Uterus (tissue), 2 donors: ENCODE data around the gene TULP1.

Experiments used
- POLR2A ChIP-seq, 2 donors: fragments of 450-650 bp; IDR thresholded peaks; one replicate each; pipeline ENCODE4 v1.6.1; 2016; ENCODE audit warnings: antibody characterized with exemption in 2 of 2, mild to moderate bottlenecking in 1 of 2, moderate library complexity in 1 of 2
- TF ChIP-seq, protein P1 (sequence below), 4 experiments: fragments of 200-600 bp in 2 of 4; fragments of 450-650 bp in 2 of 4; sonication (generic) in 2 of 4; IDR thresholded peaks; one replicate each; pipeline ENCODE4 v1.5.1; 2016 to 2019; ENCODE audit warnings: antibody characterized with exemption in 4 of 4, mild to moderate bottlenecking in 2 of 4, moderate library complexity in 1 of 4

GRCh38 chr6:35486005-35486925, 26.4 kb downstream of the TULP1 start:
- TF ChIP-seq, protein P1, sequence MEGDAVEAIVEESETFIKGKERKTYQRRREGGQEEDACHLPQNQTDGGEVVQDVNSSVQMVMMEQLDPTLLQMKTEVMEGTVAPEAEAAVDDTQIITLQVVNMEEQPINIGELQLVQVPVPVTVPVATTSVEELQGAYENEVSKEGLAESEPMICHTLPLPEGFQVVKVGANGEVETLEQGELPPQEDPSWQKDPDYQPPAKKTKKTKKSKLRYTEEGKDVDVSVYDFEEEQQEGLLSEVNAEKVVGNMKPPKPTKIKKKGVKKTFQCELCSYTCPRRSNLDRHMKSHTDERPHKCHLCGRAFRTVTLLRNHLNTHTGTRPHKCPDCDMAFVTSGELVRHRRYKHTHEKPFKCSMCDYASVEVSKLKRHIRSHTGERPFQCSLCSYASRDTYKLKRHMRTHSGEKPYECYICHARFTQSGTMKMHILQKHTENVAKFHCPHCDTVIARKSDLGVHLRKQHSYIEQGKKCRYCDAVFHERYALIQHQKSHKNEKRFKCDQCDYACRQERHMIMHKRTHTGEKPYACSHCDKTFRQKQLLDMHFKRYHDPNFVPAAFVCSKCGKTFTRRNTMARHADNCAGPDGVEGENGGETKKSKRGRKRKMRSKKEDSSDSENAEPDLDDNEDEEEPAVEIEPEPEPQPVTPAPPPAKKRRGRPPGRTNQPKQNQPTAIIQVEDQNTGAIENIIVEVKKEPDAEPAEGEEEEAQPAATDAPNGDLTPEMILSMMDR (IDR thresholded peaks at IDR 0.05): no peak
- TF ChIP-seq POLR2A (IDR thresholded peaks at IDR 0.05): peak; percentile 33 to 75
